IMR-90 (cell line): ENCODE data around the gene MROH8. TPM values are rescaled to one million over a fixed set of nuclear protein-coding genes. Genes with fewer than 3 reads are reported as not detected.

Experiments used
- ATAC-seq: fragments of 200-7000 bp; cut with Tn5 transposase; 2 replicates; pipeline ENCODE4 v1.9.1; 2020; ENCODE audit warnings: low read depth, mild to moderate bottlenecking, moderate library complexity
- BruUV-seq: library from RNA; stranded (reverse); fragments of 400-500 nt; replicated peaks from 2 replicates; lab custom pipeline; 2021; lab: Mats Ljungman, UMichigan
- CTCF ChIA-PET: fragments of 300-600 bp; formaldehyde crosslinking; extraction: SDS; loops from one replicate; lab custom pipeline; 2021; ENCODE audit warnings: antibody characterized with exemption; lab: Yijun Ruan, JAX
- POLR2A ChIA-PET: fragments of 300-600 bp; sonication (Branson Sonifier 250); formaldehyde crosslinking; loops from one replicate; lab custom pipeline; 2022; ENCODE audit warnings: antibody characterized with exemption; ENCODE audit not compliant: unreplicated experiment; lab: Charles Lee
- DNase-seq: peaks from one replicate; pipeline ENCODE4 v3.0.0; 2013
- H2AFZ ChIP-seq: replicated peaks from 2 replicates; pipeline ENCODE3; 2013; ENCODE audit warnings: low read length, mild to moderate bottlenecking; ENCODE audit not compliant: poor library complexity
- H2AK5ac ChIP-seq: 2 replicates; pipeline ENCODE4 v1.6.1; 2013; ENCODE audit warnings: low read depth, low read length, inconsistent platforms
- H2AK9ac ChIP-seq: replicated peaks from 2 replicates; pipeline ENCODE3; 2013; ENCODE audit warnings: mild to moderate bottlenecking, low read depth, low read length, moderate library complexity; ENCODE audit not compliant: poor library complexity
- H2BK120ac ChIP-seq: 2 replicates; pipeline ENCODE4 v1.6.1; 2013; ENCODE audit warnings: low read depth, low read length, inconsistent platforms
- H2BK15ac ChIP-seq: 3 replicates; pipeline ENCODE4 v1.6.1; 2013; ENCODE audit warnings: low read depth, low read length, inconsistent platforms
- H2BK20ac ChIP-seq: 2 replicates; pipeline ENCODE4 v1.6.1; 2013; ENCODE audit warnings: low read depth, mild to moderate bottlenecking, inconsistent platforms, low read length, moderate library complexity
- H2BK5ac ChIP-seq: 2 replicates; pipeline ENCODE4 v1.6.1; 2013; ENCODE audit warnings: mild to moderate bottlenecking, low read depth, low read length, inconsistent platforms; ENCODE audit not compliant: poor library complexity, severe bottlenecking
- H3K14ac ChIP-seq: replicated peaks from 2 replicates; pipeline ENCODE4 v1.6.1; 2013; ENCODE audit warnings: low read depth, low read length, inconsistent platforms
- H3K18ac ChIP-seq: 2 replicates; pipeline ENCODE4 v1.6.1; 2013; ENCODE audit warnings: low read depth, low read length, control low read depth
- H3K23ac ChIP-seq: 2 replicates; pipeline ENCODE4 v1.6.1; 2013; ENCODE audit warnings: low read depth, low read length, inconsistent platforms
- H3K27ac ChIP-seq: 2 replicates; pipeline ENCODE4 v1.5.1; 2013; ENCODE audit warnings: mild to moderate bottlenecking, control low read depth, low read length; ENCODE audit not compliant: insufficient read depth
- H3K27me3 ChIP-seq: 2 replicates; pipeline ENCODE4 v1.6.1; 2013; ENCODE audit warnings: low read length; ENCODE audit not compliant: control insufficient read depth, insufficient read depth
- H3K36me3 ChIP-seq: 2 replicates; pipeline ENCODE4 v1.6.1; 2013; ENCODE audit warnings: low read length, mixed read lengths; ENCODE audit not compliant: control insufficient read depth, insufficient read depth
- H3K4ac ChIP-seq: 2 replicates; pipeline ENCODE4 v1.6.1; 2013; ENCODE audit warnings: low read depth, low read length, inconsistent platforms
- H3K4me1 ChIP-seq: 2 replicates; pipeline ENCODE4 v1.6.1; 2013; ENCODE audit warnings: low read length, mixed read lengths; ENCODE audit not compliant: control insufficient read depth, insufficient read depth
- H3K4me2 ChIP-seq: 2 replicates; pipeline ENCODE4 v1.6.1; 2013; ENCODE audit warnings: low read depth, mild to moderate bottlenecking, control low read depth, low read length, moderate library complexity
- H3K4me3 ChIP-seq: 2 replicates; pipeline ENCODE4 v1.5.1; 2013; ENCODE audit warnings: low read depth, mild to moderate bottlenecking, control low read depth, low read length, moderate library complexity; ENCODE audit not compliant: insufficient read depth
- H3K56ac ChIP-seq: 2 replicates; pipeline ENCODE4 v1.6.1; 2013; ENCODE audit warnings: low read length, inconsistent platforms; ENCODE audit not compliant: insufficient read depth; ENCODE audit errors: extremely low read depth
- H3K79me1 ChIP-seq, 2 experiments: 2 replicates each; pipeline ENCODE4 v1.6.1; 2013; ENCODE audit warnings: low read length in 2 of 2, inconsistent platforms in 1 of 2, low read depth in 1 of 2
- H3K9ac ChIP-seq: 2 replicates; pipeline ENCODE4 v1.6.1; 2013; ENCODE audit warnings: low read depth, low read length, control low read depth
- H3K9me1 ChIP-seq: 2 replicates; pipeline ENCODE4 v1.6.1; 2013; ENCODE audit warnings: low read length, inconsistent platforms; ENCODE audit not compliant: insufficient read depth
- H3K9me3 ChIP-seq: 2 replicates; pipeline ENCODE4 v1.6.1; 2013; ENCODE audit warnings: low read length; ENCODE audit not compliant: control insufficient read depth, insufficient read depth
- H4K20me1 ChIP-seq: 2 replicates; pipeline ENCODE4 v1.6.1; 2013; ENCODE audit warnings: low read length, inconsistent platforms; ENCODE audit not compliant: insufficient read depth
- H4K5ac ChIP-seq: 2 replicates; pipeline ENCODE4 v1.6.1; 2013; ENCODE audit warnings: mild to moderate bottlenecking, low read depth, low read length, control low read depth
- H4K8ac ChIP-seq, 2 experiments: 2 replicates each; pipeline ENCODE4 v1.6.1; 2013; ENCODE audit warnings: low read depth in 2 of 2, low read length in 2 of 2, control low read depth in 1 of 2, inconsistent platforms in 1 of 2
- H4K91ac ChIP-seq: 2 replicates; pipeline ENCODE4 v1.6.1; 2013; ENCODE audit warnings: low read depth, low read length, inconsistent platforms; ENCODE audit not compliant: insufficient read depth
- CHD1 ChIP-seq: IDR thresholded peaks from 2 replicates; pipeline ENCODE4 v1.6.1; 2012; ENCODE audit warnings: low read depth, low read length, improper control_type of control experiment
- MXI1 ChIP-seq: IDR thresholded peaks from 2 replicates; pipeline ENCODE4 v1.6.1; 2012; ENCODE audit warnings: low read depth, mild to moderate bottlenecking, low read length, moderate library complexity, borderline replicate concordance
- NFE2L2 ChIP-seq: fragments of 150-350 bp; IDR thresholded peaks from 2 replicates; pipeline ENCODE4 v1.6.1; 2016; ENCODE audit warnings: low read depth, mild to moderate bottlenecking, low read length
- POLR2A ChIP-seq: IDR thresholded peaks from 2 replicates; pipeline ENCODE4 v1.6.1; 2012; ENCODE audit warnings: mild to moderate bottlenecking, low read depth, low read length
- WGBS, 2 experiments: methylation state at CpG; one replicate each; pipeline versions ENCODE4 v1.1.5 to v1.1.7; 2013; ENCODE audit warnings: missing lambda C conversion rate in 2 of 2; ENCODE audit not compliant: insufficient read length in 1 of 2; ENCODE audit errors: extremely low coverage in 2 of 2; 5-methylcytosine and 5-hydroxymethylcytosine counted together
- dilution Hi-C: fragments of 300-500 bp; cut with HindIII; formaldehyde crosslinking; loops from one replicate; pipeline ENCODE4 v1.14.3; 2018; ENCODE audit warnings: low sequenced_read_pairs; ENCODE audit not compliant: unreplicated experiment
- in situ Hi-C: fragments of 300-500 bp; cut with MboI; formaldehyde crosslinking; loops from 3 replicates; pipeline ENCODE4 v1.14.3; 2019; ENCODE audit warnings: low sequenced_read_pairs, inconsistent platforms, mixed read lengths
- intact Hi-C: fragments of 100-400 bp; cut with micrococcal nuclease; formaldehyde crosslinking; loops from 2 replicates; pipeline ENCODE4 v1.10.0; 2022
- polyA plus RNA-seq, 3 experiments: library from polyadenylated mRNA; depleted of rRNA; stranded (reverse); fragments of >200 nt; gene quantifications; 2 replicates each; pipeline ENCODE4 v1.2.3, GENCODE V29; 2012; ENCODE audit warnings: low replicate concordance in 1 of 3
- total RNA-seq: library from RNA; depleted of rRNA; stranded (reverse); fragments of >200 nt; gene quantifications from 2 replicates; pipeline ENCODE4 v1.2.3, GENCODE V29; 2012

The MROH8 gene
- total and polyA plus RNA-seq, 2 of the 4 experiments (the other 2 are of a cell fraction): 1.3 to 1.8 TPM

- Histone ChIP-seq H3K27me3 (no peaks in the 10 kb centered on the region), H3K9ac (no peak overlapping the region), H4K5ac (no peak overlapping the region), H3K14ac (no peak overlapping the region), H4K91ac (no peak overlapping the region), H2BK15ac (no peak overlapping the region), H3K4ac (no peak overlapping the region), H4K20me1 (peaks cover 83% of the 10 kb centered on the region), H4K8ac (no peak overlapping the region), H3K4me2 (no peak overlapping the region), H3K9me1 (no peaks in the 10 kb centered on the region), H3K4me1 (no peaks in the 10 kb centered on the region), H3K23ac (no peak overlapping the region), H2BK5ac (no peak overlapping the region), H3K36me3 (peaks cover 21% of the 10 kb centered on the region), H3K56ac (no peak overlapping the region), H2BK120ac (no peak overlapping the region), H2AFZ (no peak overlapping the region), H2BK20ac (no peak overlapping the region), H2AK5ac (no peak overlapping the region), H3K79me1 (peaks cover 38 to 86% of the 10 kb centered on the region in 2 experiments), H3K9me3 (no peaks in the 10 kb centered on the region), H2AK9ac (no peak overlapping the region), H3K18ac (no peak overlapping the region), H3K27ac (no peak overlapping the region), H3K4me3 (no peak overlapping the region)
- DNase-seq (no peak), ATAC-seq (no peak)
- CTCF ChIA-PET: interaction anchor here (0.5 to 1.0 kb wide), 4 partner anchors 75 to 699 kb away, joined by 3 to 4 read pairs (median 3); no protein-coding TSS in a partner anchor
- WGBS, 2 experiments: 70% methylated on average over 10 of the region's 14 CpGs; no CpG with 5 or more reads in 1 of the 2 experiments
- POLR2A ChIA-PET: interaction anchor here (1.0 kb wide), 1 partner anchor 16 kb away, joined by 3 read pairs; the partner anchor contains the start of genes MROH8 and RPN2
- BruUV-seq: no TSS peak
- intact Hi-C loops: loop anchor here (5.0 kb wide), 2 partner anchors 187 to 188 kb away; no protein-coding TSS in a partner anchor
- in situ Hi-C loops: loop anchor here (5.0 kb wide), 1 partner anchor 337 kb away; no protein-coding TSS in a partner anchor
- dilution Hi-C loops: no loop called here
- TF ChIP-seq NFE2L2 (no peak), MXI1 (no peak), POLR2A (no peak), CHD1 (no peak)
These were observed 15.5 kb upstream of the MROH8 start for GRCh38 chr20:37194621-37195417.
